Measurements from ENCODE around the gene CDKL2.

GRCh38 chr4:75542824-75543223 is 87.5 kb downstream of the CDKL2 start:
- TF ChIP-seq EGR1 (IDR thresholded peaks at IDR 0.05) (no peak), TCF12 (IDR thresholded peaks at IDR 0.05; ENCODE audit: low read depth) (no peak), TAF1 (IDR thresholded peaks at IDR 0.05; ENCODE audit: low read depth) (no peak), EP300 (IDR thresholded peaks at IDR 0.05; ENCODE audit: borderline replicate concordance) (no peak), CEBPB (IDR thresholded peaks at IDR 0.05) (no peak), ZBTB7A (IDR thresholded peaks at IDR 0.05; ENCODE audit: low read depth) (no peak), TEAD4 (IDR thresholded peaks at IDR 0.05) (no peak), RAD21 (IDR thresholded peaks at IDR 0.05; ENCODE audit: low read depth) (no peak)
- TF ChIP-seq, protein P1, sequence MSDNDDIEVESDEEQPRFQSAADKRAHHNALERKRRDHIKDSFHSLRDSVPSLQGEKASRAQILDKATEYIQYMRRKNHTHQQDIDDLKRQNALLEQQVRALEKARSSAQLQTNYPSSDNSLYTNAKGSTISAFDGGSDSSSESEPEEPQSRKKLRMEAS (IDR thresholded peaks at IDR 0.05): no peak
- TF ChIP-seq, protein P2, sequence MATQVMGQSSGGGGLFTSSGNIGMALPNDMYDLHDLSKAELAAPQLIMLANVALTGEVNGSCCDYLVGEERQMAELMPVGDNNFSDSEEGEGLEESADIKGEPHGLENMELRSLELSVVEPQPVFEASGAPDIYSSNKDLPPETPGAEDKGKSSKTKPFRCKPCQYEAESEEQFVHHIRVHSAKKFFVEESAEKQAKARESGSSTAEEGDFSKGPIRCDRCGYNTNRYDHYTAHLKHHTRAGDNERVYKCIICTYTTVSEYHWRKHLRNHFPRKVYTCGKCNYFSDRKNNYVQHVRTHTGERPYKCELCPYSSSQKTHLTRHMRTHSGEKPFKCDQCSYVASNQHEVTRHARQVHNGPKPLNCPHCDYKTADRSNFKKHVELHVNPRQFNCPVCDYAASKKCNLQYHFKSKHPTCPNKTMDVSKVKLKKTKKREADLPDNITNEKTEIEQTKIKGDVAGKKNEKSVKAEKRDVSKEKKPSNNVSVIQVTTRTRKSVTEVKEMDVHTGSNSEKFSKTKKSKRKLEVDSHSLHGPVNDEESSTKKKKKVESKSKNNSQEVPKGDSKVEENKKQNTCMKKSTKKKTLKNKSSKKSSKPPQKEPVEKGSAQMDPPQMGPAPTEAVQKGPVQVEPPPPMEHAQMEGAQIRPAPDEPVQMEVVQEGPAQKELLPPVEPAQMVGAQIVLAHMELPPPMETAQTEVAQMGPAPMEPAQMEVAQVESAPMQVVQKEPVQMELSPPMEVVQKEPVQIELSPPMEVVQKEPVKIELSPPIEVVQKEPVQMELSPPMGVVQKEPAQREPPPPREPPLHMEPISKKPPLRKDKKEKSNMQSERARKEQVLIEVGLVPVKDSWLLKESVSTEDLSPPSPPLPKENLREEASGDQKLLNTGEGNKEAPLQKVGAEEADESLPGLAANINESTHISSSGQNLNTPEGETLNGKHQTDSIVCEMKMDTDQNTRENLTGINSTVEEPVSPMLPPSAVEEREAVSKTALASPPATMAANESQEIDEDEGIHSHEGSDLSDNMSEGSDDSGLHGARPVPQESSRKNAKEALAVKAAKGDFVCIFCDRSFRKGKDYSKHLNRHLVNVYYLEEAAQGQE (IDR thresholded peaks at IDR 0.05; ENCODE audit: low read depth): no peak
